GM19328 (cell line): ENCODE results near the gene ACVR2A.

Experiments used
- ATAC-seq: cut with Tn5 transposase; IDR thresholded peaks from one replicate; pipeline ENCODE4 v1.9.1; 2021; ENCODE audit warnings: mild to moderate bottlenecking, moderate library complexity; ENCODE audit not compliant: unreplicated experiment

ACVR2A gene

DNA sequence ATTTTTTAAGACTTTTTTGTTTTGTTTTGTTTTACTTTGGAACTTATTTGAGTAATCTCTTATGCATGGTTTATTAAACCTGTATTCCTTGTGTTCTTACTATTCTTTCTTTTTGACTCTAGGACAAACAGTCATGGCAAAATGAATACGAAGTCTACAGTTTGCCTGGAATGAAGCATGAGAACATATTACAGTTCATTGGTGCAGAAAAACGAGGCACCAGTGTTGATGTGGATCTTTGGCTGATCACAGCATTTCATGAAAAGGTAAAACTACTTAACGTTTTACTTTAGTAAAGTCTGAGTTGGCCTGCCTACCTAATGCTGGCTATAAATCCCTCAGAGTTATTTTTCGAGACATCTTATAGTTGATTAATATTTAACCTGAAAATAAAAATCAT is 72.3 kb downstream of the ACVR2A start:
- no peak for ATAC-seq

GRCh38 chr2:147923846-147924245 is 79.0 kb downstream of the ACVR2A start:
- ATAC-seq = no peak

DNA sequence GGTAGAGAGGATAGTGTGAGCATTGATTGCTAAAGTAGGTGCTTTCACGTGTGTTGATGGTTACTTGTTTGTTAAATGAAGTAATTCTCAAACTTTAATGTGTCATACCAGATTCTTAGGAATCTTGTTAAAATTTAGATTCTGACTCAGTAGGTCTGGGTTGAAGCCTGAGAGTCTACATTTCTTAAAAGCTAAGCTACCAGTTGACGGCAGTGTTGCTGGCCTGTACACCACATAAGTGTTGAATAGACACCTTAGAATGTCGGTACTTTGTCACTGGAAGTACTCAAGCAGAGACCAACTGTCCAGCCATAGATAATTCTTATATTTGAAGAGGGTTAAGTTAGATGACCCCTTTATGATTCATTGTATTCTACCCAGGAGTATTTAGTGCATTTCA is 79.8 kb downstream of the ACVR2A start:
- no peak for ATAC-seq

GRCh38 chr2:147925886-147926285 is 81.1 kb downstream of the ACVR2A start:
- no peak for ATAC-seq

- ATAC-seq = no peak
Observed at GRCh38 chr2:147927053-147927588, 82.3 kb downstream of the ACVR2A start.

DNA sequence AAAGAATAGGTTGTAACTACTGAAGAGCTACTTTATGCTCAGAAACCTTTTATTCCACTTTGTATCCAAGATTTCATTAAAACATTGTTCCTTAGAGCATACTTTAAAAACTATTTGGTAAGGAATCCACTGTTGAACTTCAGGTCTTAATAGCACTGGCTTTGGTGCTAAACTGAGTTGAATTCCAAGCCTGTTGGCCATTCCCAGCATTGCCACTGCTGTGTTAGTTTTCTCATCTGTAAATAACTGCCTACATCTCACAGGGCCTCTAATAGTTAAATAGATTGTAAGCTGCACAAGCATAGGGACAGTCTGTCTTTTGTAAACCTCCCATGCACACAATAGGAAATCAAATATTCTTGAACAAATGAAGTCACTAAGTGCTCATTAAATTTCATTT is 89.1 kb downstream of the ACVR2A start:
- no peak for ATAC-seq

GRCh38 chr2:147934881-147935620 is 90.2 kb downstream of the ACVR2A start:
- no peak for ATAC-seq

DNA sequence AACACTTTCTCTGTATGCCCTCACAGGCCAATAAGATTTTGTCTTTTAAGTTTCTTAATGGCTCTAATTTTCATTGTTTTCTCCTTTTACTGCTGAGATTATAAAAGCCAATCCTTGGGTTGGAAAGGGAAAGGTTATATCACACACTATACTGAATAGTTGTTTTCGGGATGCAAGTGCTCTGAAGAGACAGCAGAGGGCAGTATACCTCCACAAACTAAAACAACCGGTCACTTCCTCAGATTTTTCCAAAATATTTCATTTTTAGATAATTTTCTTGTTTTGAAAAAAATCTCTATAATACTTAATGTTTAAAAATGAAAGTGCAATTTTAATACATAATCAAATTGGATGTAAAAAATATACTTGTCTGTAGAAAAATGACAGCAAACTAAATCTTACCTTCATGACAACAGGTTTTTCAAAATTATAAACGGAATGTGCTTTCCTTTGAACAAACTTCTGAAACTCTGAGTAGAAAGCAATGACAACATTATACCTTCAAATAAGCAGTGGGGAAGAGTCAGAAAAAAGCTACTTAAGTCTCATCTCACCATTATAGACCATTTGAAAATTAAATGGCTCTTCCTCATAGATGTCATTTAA is 93.0 kb downstream of the ACVR2A start:
- no peak for ATAC-seq

DNA sequence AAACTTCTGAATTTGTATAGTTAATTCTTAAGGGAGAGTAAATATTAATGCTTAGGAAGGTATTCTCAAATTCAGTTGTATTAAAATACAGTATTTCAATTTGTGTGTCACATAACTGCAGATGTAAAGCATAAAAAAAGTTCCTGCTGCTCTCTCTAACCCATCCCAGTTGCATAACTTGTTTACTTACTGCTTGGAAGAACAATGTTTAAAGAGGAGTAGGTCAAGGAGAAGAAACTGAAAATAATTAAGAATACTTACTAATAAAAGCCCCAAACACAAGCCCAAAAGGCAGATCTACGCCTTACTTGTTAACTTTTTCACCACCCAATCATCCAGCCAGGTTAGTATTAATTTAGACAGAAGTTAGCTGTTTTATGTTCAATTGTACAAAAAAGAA is 94.5 kb downstream of the ACVR2A start:
- no peak for ATAC-seq

DNA sequence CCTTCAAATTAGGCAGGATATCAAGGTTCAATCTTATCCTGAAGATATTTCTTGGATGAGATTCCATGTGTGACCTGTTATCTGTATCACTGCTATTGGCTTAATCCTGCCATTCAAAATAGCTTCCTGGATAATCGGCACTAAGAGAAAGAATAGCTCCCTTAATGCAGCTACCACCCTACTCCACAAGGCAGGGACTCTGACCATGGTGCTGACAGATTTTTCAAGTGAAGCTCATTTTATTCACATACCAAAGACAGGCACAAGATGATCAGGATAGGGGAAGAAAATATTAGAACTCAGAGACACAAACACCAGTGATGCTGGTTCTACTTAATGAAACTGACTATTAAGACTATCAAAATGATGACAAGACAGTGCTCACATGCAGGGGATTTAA is 100.8 kb downstream of the ACVR2A start:
- ATAC-seq = no peak

- no peak for ATAC-seq
Observed at GRCh38 chr2:147952118-147952517, 107.3 kb downstream of the ACVR2A start.

DNA sequence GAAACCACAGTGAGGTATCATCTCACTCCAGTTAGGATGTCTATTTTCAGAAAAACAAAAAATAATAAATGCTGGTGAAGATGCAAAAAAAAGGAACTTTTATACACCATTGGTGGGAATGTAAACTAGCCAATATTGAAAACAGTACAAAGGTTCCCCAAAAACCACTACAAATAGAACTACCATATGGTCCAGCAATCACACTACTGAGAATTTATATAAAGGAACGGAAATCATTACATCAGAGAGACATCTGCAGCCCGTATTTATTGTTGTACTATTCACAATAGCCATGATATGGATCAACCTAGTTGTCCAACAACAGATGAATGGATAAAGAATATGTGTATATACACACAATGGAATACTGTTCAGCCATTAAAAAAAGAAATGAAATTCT is 123.7 kb downstream of the ACVR2A start:
- ATAC-seq = no peak

DNA sequence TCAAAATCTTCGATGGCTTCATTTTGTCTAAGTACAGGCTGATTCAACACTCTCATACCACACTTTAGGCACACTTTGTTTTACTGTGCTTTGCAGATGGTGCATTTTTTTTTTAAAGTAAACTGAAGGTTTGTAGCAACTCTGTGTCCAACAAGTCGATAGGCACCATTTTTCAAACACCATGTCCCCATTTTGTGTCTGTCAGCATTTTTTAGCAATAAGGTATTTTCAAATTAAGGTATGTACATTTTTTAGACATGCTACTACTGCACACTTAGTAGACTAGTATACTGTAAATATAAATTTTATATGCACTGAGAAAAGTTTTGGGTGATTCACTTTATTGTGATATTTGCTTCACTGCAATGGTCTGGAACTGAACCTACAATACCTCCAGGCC is 131.3 kb downstream of the ACVR2A start:
- ATAC-seq = no peak

DNA sequence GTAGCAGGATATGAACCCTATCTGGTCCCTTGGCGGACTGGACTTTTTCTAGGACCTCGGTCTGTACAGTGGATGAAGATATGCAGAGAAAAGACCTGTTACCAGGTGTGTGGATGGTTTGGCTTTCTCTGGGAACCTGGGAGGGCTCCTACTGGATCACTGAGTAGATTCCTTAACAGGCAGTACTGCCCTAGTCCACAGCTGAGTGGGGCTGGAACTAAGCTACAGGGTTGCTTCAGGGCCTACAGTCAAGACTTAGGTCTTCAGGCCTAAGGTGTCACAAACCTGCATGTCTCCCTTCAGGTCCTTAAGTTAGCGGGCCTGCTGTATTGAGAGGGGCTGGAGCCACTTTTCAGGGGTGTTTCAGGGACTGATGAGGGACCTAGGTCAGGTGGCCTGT is 132.8 kb downstream of the ACVR2A start:
- ATAC-seq = no peak
